IPS-18a (cell line): Measurements from ENCODE around the gene USE1.

Experiments used
- H3K27ac ChIP-seq: one replicate; pipeline ENCODE4 v1.5.1; 2013; ENCODE audit warnings: low read length
- H3K27me3 ChIP-seq: one replicate; pipeline ENCODE4 v1.6.1; 2013; ENCODE audit warnings: mild to moderate bottlenecking, low read length; ENCODE audit not compliant: control insufficient read depth, insufficient read depth
- H3K36me3 ChIP-seq: one replicate; pipeline ENCODE4 v1.6.1; 2013; ENCODE audit warnings: low read depth, low read length; ENCODE audit not compliant: control insufficient read depth
- H3K4me1 ChIP-seq: one replicate; pipeline ENCODE4 v1.6.1; 2013; ENCODE audit warnings: low read depth, low read length; ENCODE audit not compliant: control insufficient read depth
- H3K4me3 ChIP-seq: one replicate; pipeline ENCODE4 v1.5.1; 2013; ENCODE audit warnings: low read length
- H3K9ac ChIP-seq: one replicate; pipeline ENCODE4 v1.6.1; 2013; ENCODE audit warnings: mild to moderate bottlenecking, low read length, moderate library complexity
- H3K9me3 ChIP-seq: one replicate; pipeline ENCODE4 v1.6.1; 2013; ENCODE audit warnings: low read depth, low read length; ENCODE audit not compliant: control insufficient read depth

The USE1 gene

GRCh38 chr19:17215127-17215971 lies at the start of gene USE1:
TSS of gene USE1 (plus strand) at chr19:17215357. CDS start at chr19:17215406, 49 bp downstream.
- Histone ChIP-seq H3K36me3 (peaks cover 14% of the 10 kb centered on the region), H3K4me3 (peak within 1 kb of the TSS; percentile 75), H3K9me3 (no peaks in the 10 kb centered on the region), H3K9ac (peak within 1 kb of the TSS; percentile 89), H3K27me3 (no peaks in the 10 kb centered on the region), H3K27ac (peak within 1 kb of the TSS; percentile 76), H3K4me1 (peaks cover 9% of the 10 kb centered on the region)

GRCh38 chr19:17165715-17166114 lies 49.4 kb upstream of the USE1 start:
- Histone ChIP-seq H3K36me3 (peaks cover 39% of the 10 kb centered on the region), H3K4me1 (no peaks in the 10 kb centered on the region), H3K9me3 (peaks cover 7% of the 10 kb centered on the region), H3K4me3 (no peak overlapping the region), H3K9ac (no peak overlapping the region), H3K27me3 (no peaks in the 10 kb centered on the region), H3K27ac (no peak overlapping the region)

GRCh38 chr19:17170538-17171297 lies 44.4 kb upstream of the USE1 start:
- H3K36me3 ChIP-seq = peaks cover 32% of the 10 kb centered on the region
- H3K4me3 ChIP-seq = no peak overlapping the region
- no peaks in the 10 kb centered on the region for H3K27me3 ChIP-seq
- H3K27ac ChIP-seq = no peak overlapping the region
- H3K9ac ChIP-seq = no peak overlapping the region
- H3K4me1 ChIP-seq = no peaks in the 10 kb centered on the region
- no peaks in the 10 kb centered on the region for H3K9me3 ChIP-seq

- Histone ChIP-seq H3K27ac (no peak overlapping the region), H3K9me3 (no peaks in the 10 kb centered on the region), H3K27me3 (no peaks in the 10 kb centered on the region), H3K4me1 (no peaks in the 10 kb centered on the region), H3K36me3 (peaks cover 34% of the 10 kb centered on the region), H3K4me3 (no peak overlapping the region), H3K9ac (no peak overlapping the region)
Measured at GRCh38 chr19:17171874-17172273, 43.3 kb upstream of the USE1 start.

GRCh38 chr19:17172624-17173345 lies 42.4 kb upstream of the USE1 start:
- no peaks in the 10 kb centered on the region for H3K27me3 ChIP-seq
- no peaks in the 10 kb centered on the region for H3K9me3 ChIP-seq
- no peaks in the 10 kb centered on the region for H3K4me1 ChIP-seq
- no peak overlapping the region for H3K27ac ChIP-seq
- no peak overlapping the region for H3K4me3 ChIP-seq
- no peak overlapping the region for H3K9ac ChIP-seq
- peaks cover 32% of the 10 kb centered on the region for H3K36me3 ChIP-seq

GRCh38 chr19:17178291-17178690 lies 36.9 kb upstream of the USE1 start:
- Histone ChIP-seq H3K36me3 (peaks cover 7% of the 10 kb centered on the region), H3K27ac (no peak overlapping the region), H3K9me3 (no peaks in the 10 kb centered on the region), H3K4me3 (no peak overlapping the region), H3K4me1 (peaks cover 11% of the 10 kb centered on the region), H3K9ac (no peak overlapping the region), H3K27me3 (no peaks in the 10 kb centered on the region)

GRCh38 chr19:17180997-17181702 lies 34.0 kb upstream of the USE1 start:
- no peak overlapping the region for H3K27ac ChIP-seq
- H3K36me3 ChIP-seq = peaks cover 9% of the 10 kb centered on the region
- H3K4me1 ChIP-seq = peaks cover 11% of the 10 kb centered on the region
- peak overlapping the region; percentile 2 for H3K4me3 ChIP-seq
- H3K27me3 ChIP-seq = no peaks in the 10 kb centered on the region
- no peaks in the 10 kb centered on the region for H3K9me3 ChIP-seq
- H3K9ac ChIP-seq = no peak overlapping the region

GRCh38 chr19:17183271-17183761 lies 31.8 kb upstream of the USE1 start:
- H3K36me3 ChIP-seq = peaks cover 11% of the 10 kb centered on the region
- no peak overlapping the region for H3K9ac ChIP-seq
- H3K4me3 ChIP-seq = no peak overlapping the region
- H3K4me1 ChIP-seq = peaks cover 11% of the 10 kb centered on the region
- no peak overlapping the region for H3K27ac ChIP-seq
- no peaks in the 10 kb centered on the region for H3K9me3 ChIP-seq
- H3K27me3 ChIP-seq = no peaks in the 10 kb centered on the region

- H3K9me3 ChIP-seq = no peaks in the 10 kb centered on the region
- no peak overlapping the region for H3K27ac ChIP-seq
- peaks cover 11% of the 10 kb centered on the region for H3K36me3 ChIP-seq
- no peaks in the 10 kb centered on the region for H3K27me3 ChIP-seq
- no peak overlapping the region for H3K9ac ChIP-seq
- H3K4me1 ChIP-seq = peaks cover 11% of the 10 kb centered on the region
- no peak overlapping the region for H3K4me3 ChIP-seq
Measured at GRCh38 chr19:17183858-17184321, 31.3 kb upstream of the USE1 start.

- H3K9me3 ChIP-seq = no peaks in the 10 kb centered on the region
- peaks cover 11% of the 10 kb centered on the region for H3K4me1 ChIP-seq
- H3K27ac ChIP-seq = no peak overlapping the region
Measured at GRCh38 chr19:17184371-17184841, 30.8 kb upstream of the USE1 start.

More at GRCh38 chr19:17184371-17184841, 30.8 kb upstream of the USE1 start:
- no peak overlapping the region for H3K9ac ChIP-seq
- H3K36me3 ChIP-seq = peaks cover 14% of the 10 kb centered on the region
- no peak overlapping the region for H3K4me3 ChIP-seq
- H3K27me3 ChIP-seq = no peaks in the 10 kb centered on the region
